ENCODE results near the gene CRTAC1.

CRTAC1 gene

GRCh38 chr10:97854743-97855142, 175.7 kb downstream of the CRTAC1 start:
- TF ChIP-seq CTCF (IDR thresholded peaks at IDR 0.05), result no peak

GRCh38 chr10:97852840-97853405, 177.5 kb downstream of the CRTAC1 start:
- TF ChIP-seq CTCF (IDR thresholded peaks at IDR 0.05), result no peak

GRCh38 chr10:97852277-97852676, 178.1 kb downstream of the CRTAC1 start:
- no peak for TF ChIP-seq CTCF (IDR thresholded peaks at IDR 0.05)

- TF ChIP-seq CTCF (IDR thresholded peaks at IDR 0.05), result no peak
Measured at GRCh38 chr10:97851341-97852001, 178.9 kb downstream of the CRTAC1 start.

GRCh38 chr10:97850446-97850845, 180.0 kb downstream of the CRTAC1 start:
- TF ChIP-seq CTCF (IDR thresholded peaks at IDR 0.05), result no peak

- no peak for TF ChIP-seq CTCF (IDR thresholded peaks at IDR 0.05)
Measured at GRCh38 chr10:97849687-97850402, 180.6 kb downstream of the CRTAC1 start, which contains the start of gene GOLGA7B. Gene GOLGA7B (plus strand): TSS chr10:97849843. CDS start chr10:97850304, 461 bp downstream.

GRCh38 chr10:97849103-97849686, 181.2 kb downstream of the CRTAC1 start:
- no peak for TF ChIP-seq CTCF (IDR thresholded peaks at IDR 0.05)

Data from LNCAP (cell line).